HepG2 (cell line): ENCODE measurements around the gene AGAP1. TPM values are rescaled to one million over a fixed set of nuclear protein-coding genes. Genes with fewer than 3 reads are reported as not detected.

Experiments
- ARNT2 ChIP-seq: sonication (generic); formaldehyde crosslinking; IDR thresholded peaks from 2 replicates; pipeline ENCODE4 v1.8.0; 2022; ENCODE audit warnings: mild to moderate bottlenecking, low read depth, missing genetic modification reagents, moderate library complexity
- CHCHD3 ChIP-seq: sonication (generic); formaldehyde crosslinking; IDR thresholded peaks from 2 replicates; pipeline ENCODE4 v1.8.0; 2022; ENCODE audit warnings: mild to moderate bottlenecking, missing genetic modification reagents, moderate library complexity
- CREB1 ChIP-seq, 2 experiments: fragments of 450-650 bp in 1 of 2; IDR thresholded peaks; 2 replicates each; pipeline ENCODE4 v1.6.1; 2016 to 2017; ENCODE audit warnings: control low read depth in 1 of 2, mild to moderate bottlenecking in 1 of 2, missing compliant biosample characterization in 1 of 2, missing genetic modification characterization in 1 of 2
- DZIP1 ChIP-seq: sonication (generic); formaldehyde crosslinking; IDR thresholded peaks from 2 replicates; pipeline ENCODE4 v1.5.0; 2020; ENCODE audit warnings: mild to moderate bottlenecking, missing genetic modification reagents
- ELF4 ChIP-seq: sonication (generic); formaldehyde crosslinking; IDR thresholded peaks from 2 replicates; pipeline ENCODE4 v1.5.0; 2020; ENCODE audit warnings: missing genetic modification reagents, mild to moderate bottlenecking, moderate library complexity, borderline replicate concordance
- ETS1 ChIP-seq: sonication (generic); formaldehyde crosslinking; IDR thresholded peaks from 2 replicates; pipeline ENCODE4 v1.4.0; 2020; ENCODE audit warnings: missing genetic modification reagents
- HOMEZ ChIP-seq: IDR thresholded peaks from 2 replicates; pipeline ENCODE4 v1.6.1; 2016; ENCODE audit warnings: low read depth
- HOXD1 ChIP-seq: sonication (generic); formaldehyde crosslinking; IDR thresholded peaks from 2 replicates; pipeline ENCODE4 v1.5.0; 2020; ENCODE audit warnings: missing genetic modification reagents
- MTF2 ChIP-seq: sonication (generic); formaldehyde crosslinking; IDR thresholded peaks from 2 replicates; pipeline ENCODE4 v1.5.0; 2020; ENCODE audit warnings: missing genetic modification reagents, borderline replicate concordance
- MXD1 ChIP-seq: sonication (generic); formaldehyde crosslinking; IDR thresholded peaks from 2 replicates; pipeline ENCODE4 v1.4.0; 2020; ENCODE audit warnings: mild to moderate bottlenecking, missing genetic modification reagents
- NCOR1 ChIP-seq: fragments of 200-600 bp; sonication (generic); IDR thresholded peaks from 2 replicates; pipeline ENCODE4 v1.7.0; 2017; ENCODE audit warnings: antibody characterized with exemption, low read length, borderline replicate concordance
- NR2F6 ChIP-seq, 2 experiments: IDR thresholded peaks; 2 replicates each; pipeline ENCODE4 v1.6.1; 2016; ENCODE audit warnings: antibody characterized with exemption in 1 of 2, mild to moderate bottlenecking in 1 of 2
- PLSCR1 ChIP-seq: sonication (generic); formaldehyde crosslinking; IDR thresholded peaks from 2 replicates; pipeline ENCODE4 v1.5.0; 2020; ENCODE audit warnings: missing genetic modification reagents, mild to moderate bottlenecking, borderline replicate concordance
- SNRNP70 ChIP-seq: fragments of 200-400 bp; formaldehyde crosslinking; IDR thresholded peaks from 2 replicates; pipeline ENCODE4 v1.6.1; 2017; ENCODE audit warnings: mild to moderate bottlenecking, low read depth, low read length, moderate library complexity
- TBL1XR1 ChIP-seq: fragments of 150-350 bp; IDR thresholded peaks from 2 replicates; pipeline ENCODE4 v1.6.1; 2014; ENCODE audit warnings: borderline replicate concordance, low read length; ENCODE audit not compliant: partially characterized antibody
- ZBTB38 ChIP-seq: sonication (generic); formaldehyde crosslinking; IDR thresholded peaks from 2 replicates; pipeline ENCODE4 v1.5.1; 2020; ENCODE audit warnings: mild to moderate bottlenecking, missing genetic modification reagents
- ZC3H13 ChIP-seq: sonication (generic); formaldehyde crosslinking; IDR thresholded peaks from 2 replicates; pipeline ENCODE4 v1.8.1; 2023; ENCODE audit warnings: mild to moderate bottlenecking, missing genetic modification reagents, moderate library complexity
- ZFY ChIP-seq: sonication (generic); formaldehyde crosslinking; IDR thresholded peaks from 2 replicates; pipeline ENCODE4 v1.4.0; 2020; ENCODE audit warnings: missing genetic modification reagents
- ZNF350 ChIP-seq: sonication (generic); formaldehyde crosslinking; IDR thresholded peaks from 2 replicates; pipeline ENCODE4 v1.4.0; 2020; ENCODE audit warnings: mild to moderate bottlenecking, low read depth, missing genetic modification reagents, borderline replicate concordance
- ZNF460 ChIP-seq: sonication (generic); formaldehyde crosslinking; IDR thresholded peaks from 2 replicates; pipeline ENCODE4 v1.5.1; 2020; ENCODE audit warnings: missing genetic modification reagents, mild to moderate bottlenecking, borderline replicate concordance
- ZNF563 ChIP-seq: sonication (generic); formaldehyde crosslinking; IDR thresholded peaks from 2 replicates; pipeline ENCODE4 v1.8.0; 2022; ENCODE audit warnings: mild to moderate bottlenecking, moderate library complexity, missing genetic modification reagents
- ZNF605 ChIP-seq: sonication (generic); formaldehyde crosslinking; IDR thresholded peaks from 2 replicates; pipeline ENCODE4 v1.8.0; 2022; ENCODE audit warnings: mild to moderate bottlenecking, missing genetic modification reagents
- ZNF720 ChIP-seq: sonication (generic); formaldehyde crosslinking; IDR thresholded peaks from 2 replicates; pipeline ENCODE4 v1.4.0; 2020; ENCODE audit warnings: missing genetic modification reagents
- polyA plus RNA-seq, 8 experiments: library from polyadenylated mRNA; depleted of rRNA in 3 of 8; stranded (reverse) in 7 of 8; unstranded in 1 of 8; fragments of >200 nt; fragmentation: Illumina TruSeq in 4 of 8; extraction: Trizol in 4 of 8; gene quantifications; 2 replicates each; pipeline versions ENCODE4 v1.2.1 to v1.2.3, GENCODE V29; 2011 to 2016; ENCODE audit warnings: low read depth in 4 of 8, missing spikeins in 1 of 8, mixed read lengths in 1 of 8; ENCODE audit not compliant: insufficient read depth in 1 of 8
- total RNA-seq, 5 experiments: library from RNA; depleted of rRNA; stranded (reverse); fragments of >200 nt; fragmentation: Illumina TruSeq; extraction: Trizol; gene quantifications; 2 replicates each; pipeline ENCODE4 v1.2.3, GENCODE V29; 2016; ENCODE audit warnings: low read depth in 1 of 5

The AGAP1 gene
- total and polyA plus RNA-seq, 2 of the 13 experiments (the other 11 are each of a cell fraction or from before 2014, with no cell fraction given): 21.2 to 32.7 TPM

- TF ChIP-seq ARNT2 (no peak), ZFY (CRISPR knock-in tag) (peak; percentile 67), ZNF720 (CRISPR knock-in tag) (no peak), NR2F6 (IDR thresholded peaks at IDR 0.05) (peak; percentile 54), NR2F6 (CRISPR knock-in tag; IDR thresholded peaks at IDR 0.05) (peak; percentile 78), HOXD1 (CRISPR knock-in tag) (no peak), ELF4 (CRISPR knock-in tag) (no peak), ZNF350 (CRISPR knock-in tag) (peak; percentile 73), ZNF563 (CRISPR knock-in tag) (no peak; the same call in 1 of the 2 replicates), ZC3H13 (CRISPR knock-in tag) (no peak; the same call in 1 of the 2 replicates), CREB1 (IDR thresholded peaks at IDR 0.05) (no peak), CREB1 (CRISPR knock-in tag; IDR thresholded peaks at IDR 0.05) (peak; percentile 64), TBL1XR1 (no peak), CHCHD3 (CRISPR knock-in tag) (no peak), HOMEZ (CRISPR knock-in tag) (peak; percentile 58; the same call in 1 of the 2 replicates), ZBTB38 (CRISPR knock-in tag) (peak; percentile 90; the same call in 1 of the 2 replicates), ZNF460 (CRISPR knock-in tag) (no peak; the same call in 1 of the 2 replicates), MXD1 (no peak), DZIP1 (no peak), ZNF605 (CRISPR knock-in tag) (peak; percentile 80; the same call in 1 of the 2 replicates), MTF2 (CRISPR knock-in tag) (no peak), NCOR1 (peak; percentile 24; the same call in 1 of the 2 replicates), PLSCR1 (no peak), SNRNP70 (no peak), ETS1 (CRISPR knock-in tag) (no peak)
Observed at GRCh38 chr2:235505181-235505741, 11.4 kb downstream of the AGAP1 start (continued).
